ENCODE results near the gene FCER1G. TPM values are rescaled to one million over a fixed set of nuclear protein-coding genes. Genes with fewer than 3 reads are reported as not detected.

Gene FCER1G
- total RNA-seq, 1 experiment from 2014 or later = 0.77 TPM

DNA sequence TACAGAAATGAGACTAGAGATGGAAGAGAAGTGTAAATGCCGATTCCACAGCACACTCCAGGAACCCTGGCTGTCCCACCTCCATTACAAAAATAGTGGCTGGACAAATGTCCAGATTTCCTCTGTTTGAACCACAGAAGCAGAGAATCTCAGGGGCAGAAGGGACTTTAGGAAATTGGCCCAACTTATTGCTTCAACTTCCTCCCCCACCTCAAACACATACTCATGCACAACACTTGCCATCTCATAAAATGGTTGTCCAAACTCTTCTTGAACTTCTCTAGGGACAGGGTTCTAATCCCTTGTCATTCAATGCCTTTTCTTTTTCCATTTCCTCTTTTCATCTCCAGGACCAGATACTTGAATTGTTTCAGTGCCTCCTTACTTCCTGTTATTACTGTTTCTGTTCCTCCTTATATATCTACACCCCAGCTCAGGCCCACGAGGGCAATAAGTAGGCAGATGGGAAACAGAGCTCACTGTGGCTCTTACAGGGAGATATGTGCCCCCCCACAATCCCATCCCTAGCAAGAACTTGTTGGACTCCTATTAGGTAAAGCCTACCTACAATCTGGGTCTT lies 29.3 kb upstream of the FCER1G start:
- H3K36me3 ChIP-seq (ENCODE audit: control insufficient read depth, insufficient read depth, low read length) = no peaks in the 10 kb centered on the region
- in situ Hi-C loops (cut with HindIII; ENCODE audit: low pct_unique_long_range_greater_than_20kb, low sequenced_read_pairs) = no loop called here
- ChIA-PET POLR2A (interaction anchor here (0.6 kb wide), 1 partner anchor 11 kb away, joined by 3 read pairs; no protein-coding TSS in a partner anchor), CTCF (interaction anchor here (0.5 kb wide), 1 partner anchor 15 kb away, joined by 4 read pairs; no protein-coding TSS in a partner anchor)
- ATAC-seq (no peak), DNase-seq (ENCODE audit: low read depth, low spot score) (no peak)
- TF ChIP-seq TCF7L2 (IDR thresholded peaks at IDR 0.05; ENCODE audit: low read depth, low read length) = no peak
- TF ChIP-seq, protein P1, sequence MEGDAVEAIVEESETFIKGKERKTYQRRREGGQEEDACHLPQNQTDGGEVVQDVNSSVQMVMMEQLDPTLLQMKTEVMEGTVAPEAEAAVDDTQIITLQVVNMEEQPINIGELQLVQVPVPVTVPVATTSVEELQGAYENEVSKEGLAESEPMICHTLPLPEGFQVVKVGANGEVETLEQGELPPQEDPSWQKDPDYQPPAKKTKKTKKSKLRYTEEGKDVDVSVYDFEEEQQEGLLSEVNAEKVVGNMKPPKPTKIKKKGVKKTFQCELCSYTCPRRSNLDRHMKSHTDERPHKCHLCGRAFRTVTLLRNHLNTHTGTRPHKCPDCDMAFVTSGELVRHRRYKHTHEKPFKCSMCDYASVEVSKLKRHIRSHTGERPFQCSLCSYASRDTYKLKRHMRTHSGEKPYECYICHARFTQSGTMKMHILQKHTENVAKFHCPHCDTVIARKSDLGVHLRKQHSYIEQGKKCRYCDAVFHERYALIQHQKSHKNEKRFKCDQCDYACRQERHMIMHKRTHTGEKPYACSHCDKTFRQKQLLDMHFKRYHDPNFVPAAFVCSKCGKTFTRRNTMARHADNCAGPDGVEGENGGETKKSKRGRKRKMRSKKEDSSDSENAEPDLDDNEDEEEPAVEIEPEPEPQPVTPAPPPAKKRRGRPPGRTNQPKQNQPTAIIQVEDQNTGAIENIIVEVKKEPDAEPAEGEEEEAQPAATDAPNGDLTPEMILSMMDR (IDR thresholded peaks at IDR 0.05) = no peak
- no peak for TF ChIP-seq POLR2AphosphoS5 (IDR thresholded peaks at IDR 0.05; ENCODE audit: low read depth, low read length)
- TF ChIP-seq SIN3A (IDR thresholded peaks at IDR 0.05; ENCODE audit: borderline replicate concordance, insufficient read depth, low read depth, low read length) = no peak
- TF ChIP-seq, protein P2, sequence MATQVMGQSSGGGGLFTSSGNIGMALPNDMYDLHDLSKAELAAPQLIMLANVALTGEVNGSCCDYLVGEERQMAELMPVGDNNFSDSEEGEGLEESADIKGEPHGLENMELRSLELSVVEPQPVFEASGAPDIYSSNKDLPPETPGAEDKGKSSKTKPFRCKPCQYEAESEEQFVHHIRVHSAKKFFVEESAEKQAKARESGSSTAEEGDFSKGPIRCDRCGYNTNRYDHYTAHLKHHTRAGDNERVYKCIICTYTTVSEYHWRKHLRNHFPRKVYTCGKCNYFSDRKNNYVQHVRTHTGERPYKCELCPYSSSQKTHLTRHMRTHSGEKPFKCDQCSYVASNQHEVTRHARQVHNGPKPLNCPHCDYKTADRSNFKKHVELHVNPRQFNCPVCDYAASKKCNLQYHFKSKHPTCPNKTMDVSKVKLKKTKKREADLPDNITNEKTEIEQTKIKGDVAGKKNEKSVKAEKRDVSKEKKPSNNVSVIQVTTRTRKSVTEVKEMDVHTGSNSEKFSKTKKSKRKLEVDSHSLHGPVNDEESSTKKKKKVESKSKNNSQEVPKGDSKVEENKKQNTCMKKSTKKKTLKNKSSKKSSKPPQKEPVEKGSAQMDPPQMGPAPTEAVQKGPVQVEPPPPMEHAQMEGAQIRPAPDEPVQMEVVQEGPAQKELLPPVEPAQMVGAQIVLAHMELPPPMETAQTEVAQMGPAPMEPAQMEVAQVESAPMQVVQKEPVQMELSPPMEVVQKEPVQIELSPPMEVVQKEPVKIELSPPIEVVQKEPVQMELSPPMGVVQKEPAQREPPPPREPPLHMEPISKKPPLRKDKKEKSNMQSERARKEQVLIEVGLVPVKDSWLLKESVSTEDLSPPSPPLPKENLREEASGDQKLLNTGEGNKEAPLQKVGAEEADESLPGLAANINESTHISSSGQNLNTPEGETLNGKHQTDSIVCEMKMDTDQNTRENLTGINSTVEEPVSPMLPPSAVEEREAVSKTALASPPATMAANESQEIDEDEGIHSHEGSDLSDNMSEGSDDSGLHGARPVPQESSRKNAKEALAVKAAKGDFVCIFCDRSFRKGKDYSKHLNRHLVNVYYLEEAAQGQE (IDR thresholded peaks at IDR 0.05; ENCODE audit: insufficient read depth in 1 of 2, low read depth in 2 of 2, low read length in 1 of 2) = no peak
- H3K4me3 ChIP-seq (ENCODE audit: low read depth in 2 of 2, low read length in 2 of 2) = no peak overlapping the region
- H3K4me1 ChIP-seq (ENCODE audit: control insufficient read depth, insufficient read depth, low read length) = no peaks in the 10 kb centered on the region
- no TSS peak for BruUV-seq (replicated peaks)
- no peaks in the 10 kb centered on the region for H3K9me3 ChIP-seq (ENCODE audit: control insufficient read depth, insufficient read depth, low read depth, low read length)
- H3K27me3 ChIP-seq (ENCODE audit: control insufficient read depth, insufficient read depth, low read length) = no peaks in the 10 kb centered on the region
- H3K27ac ChIP-seq (ENCODE audit: low read length) = no peak overlapping the region
- intact Hi-C loops (cut with micrococcal nuclease; ENCODE audit: unreplicated experiment) = no loop called here

DNA sequence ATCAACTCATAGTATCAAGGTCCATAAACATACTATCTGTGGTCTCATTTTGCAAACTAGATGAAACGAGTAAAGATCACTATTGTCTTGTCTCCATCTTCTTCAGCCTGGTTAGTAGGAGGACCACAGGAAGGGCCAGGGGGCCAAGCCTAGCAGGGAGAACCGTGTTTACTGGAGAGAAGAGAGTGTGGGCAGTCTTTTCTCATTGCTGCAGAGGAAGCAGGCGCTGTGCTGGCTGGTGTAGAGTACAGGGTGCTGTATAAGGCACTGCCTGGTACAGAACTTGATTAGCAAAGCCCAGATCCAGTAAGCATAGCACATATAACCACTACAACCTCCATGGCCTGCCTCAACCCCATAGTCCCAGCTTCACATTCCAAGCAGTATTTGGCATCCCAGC lies 27.8 kb upstream of the FCER1G start:
- ATAC-seq (no peak), DNase-seq (ENCODE audit: low read depth, low spot score) (no peak)
- Histone ChIP-seq H3K9me3 (ENCODE audit: control insufficient read depth, insufficient read depth, low read depth, low read length) (no peaks in the 10 kb centered on the region), H3K27ac (ENCODE audit: low read length) (no peak overlapping the region), H3K36me3 (ENCODE audit: control insufficient read depth, insufficient read depth, low read length) (no peaks in the 10 kb centered on the region), H3K4me3 (ENCODE audit: low read depth in 2 of 2, low read length in 2 of 2) (no peak overlapping the region), H3K4me1 (ENCODE audit: control insufficient read depth, insufficient read depth, low read length) (no peaks in the 10 kb centered on the region), H3K27me3 (ENCODE audit: control insufficient read depth, insufficient read depth, low read length) (no peaks in the 10 kb centered on the region)
- POLR2A ChIA-PET = interaction anchor here (0.7 kb wide), 1 partner anchor 535 kb away, joined by 3 read pairs; no protein-coding TSS in a partner anchor
- intact Hi-C loops (cut with micrococcal nuclease; ENCODE audit: unreplicated experiment) (no loop called here), in situ Hi-C loops (cut with HindIII; ENCODE audit: low pct_unique_long_range_greater_than_20kb, low sequenced_read_pairs) (no loop called here)
- TF ChIP-seq SIN3A (IDR thresholded peaks at IDR 0.05; ENCODE audit: borderline replicate concordance, insufficient read depth, low read depth, low read length) (no peak), TCF7L2 (IDR thresholded peaks at IDR 0.05; ENCODE audit: low read depth, low read length) (no peak), POLR2AphosphoS5 (IDR thresholded peaks at IDR 0.05; ENCODE audit: low read depth, low read length) (no peak)
- CTCF ChIA-PET = no interaction called here
- no TSS peak for BruUV-seq (replicated peaks)

DNA sequence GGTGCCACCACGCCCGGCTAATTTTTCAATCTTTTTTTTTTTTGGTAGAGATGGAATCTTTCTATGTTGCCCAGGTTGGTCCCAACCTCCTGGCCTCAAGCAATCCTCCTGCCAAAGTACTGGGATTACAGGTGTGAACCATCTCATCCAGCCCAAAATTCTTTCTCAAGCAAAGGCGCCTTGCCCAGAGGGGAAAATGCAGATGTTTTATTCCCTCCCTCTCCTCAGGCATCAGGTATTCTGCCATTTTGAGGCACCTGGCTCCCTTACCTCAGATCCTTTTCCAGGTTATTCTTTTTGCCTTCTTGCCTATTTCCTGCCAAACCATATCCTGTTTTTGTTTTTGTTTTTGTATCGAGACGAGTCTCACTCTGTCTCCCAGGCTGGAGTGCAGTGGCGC lies 26.7 kb upstream of the FCER1G start:
- BruUV-seq (replicated peaks) = no TSS peak
- no peaks in the 10 kb centered on the region for H3K4me1 ChIP-seq (ENCODE audit: control insufficient read depth, insufficient read depth, low read length)
- intact Hi-C loops (cut with micrococcal nuclease; ENCODE audit: unreplicated experiment) (no loop called here), in situ Hi-C loops (cut with HindIII; ENCODE audit: low pct_unique_long_range_greater_than_20kb, low sequenced_read_pairs) (no loop called here)
- no peak for TF ChIP-seq TCF7L2 (IDR thresholded peaks at IDR 0.05; ENCODE audit: low read depth, low read length)
- TF ChIP-seq SIN3A (IDR thresholded peaks at IDR 0.05; ENCODE audit: borderline replicate concordance, insufficient read depth, low read depth, low read length) = no peak
- TF ChIP-seq, protein P1 (IDR thresholded peaks at IDR 0.05) = no peak
- TF ChIP-seq POLR2AphosphoS5 (IDR thresholded peaks at IDR 0.05; ENCODE audit: low read depth, low read length) = no peak
- TF ChIP-seq, protein P2 (IDR thresholded peaks at IDR 0.05; ENCODE audit: insufficient read depth in 1 of 2, low read depth in 2 of 2, low read length in 1 of 2) = no peak
- DNase-seq (ENCODE audit: low read depth, low spot score) = no peak
- H3K36me3 ChIP-seq (ENCODE audit: control insufficient read depth, insufficient read depth, low read length) = no peaks in the 10 kb centered on the region
- no peak overlapping the region for H3K27ac ChIP-seq (ENCODE audit: low read length)
- CTCF ChIA-PET = no interaction called here
- POLR2A ChIA-PET = interaction anchor here (0.7 kb wide), 1 partner anchor 189 kb away, joined by 10 read pairs; no protein-coding TSS in a partner anchor
- H3K27me3 ChIP-seq (ENCODE audit: control insufficient read depth, insufficient read depth, low read length) = no peaks in the 10 kb centered on the region
- H3K9me3 ChIP-seq (ENCODE audit: control insufficient read depth, insufficient read depth, low read depth, low read length) = no peaks in the 10 kb centered on the region
- H3K4me3 ChIP-seq (ENCODE audit: low read depth in 2 of 2, low read length in 2 of 2) = no peak overlapping the region
- ATAC-seq = no peak
